Breast epithelium (tissue), 4 donors: ENCODE results near the gene DCDC2C. TPM values are rescaled to one million over a fixed set of nuclear protein-coding genes. Genes with fewer than 3 reads are reported as not detected.

Source experiments
- DNase-seq, 2 donors: peaks; one replicate each; pipeline ENCODE4 v3.0.0-alpha.2; 2019; ENCODE audit warnings: low spot score in 2 of 2
- H3K27ac ChIP-seq, 2 donors: fragments of 200-600 bp; sonication (generic) in 1 of 2; one replicate each; pipeline ENCODE4 v1.5.1; 2016 to 2019; ENCODE audit warnings: mild to moderate bottlenecking in 1 of 2
- H3K27me3 ChIP-seq, 2 donors: fragments of 200-600 bp; sonication (generic) in 1 of 2; one replicate each; pipeline versions ENCODE4 v1.5.1 to v1.6.0; 2017 to 2019; ENCODE audit warnings: control low read depth in 1 of 2, mild to moderate bottlenecking in 1 of 2
- H3K36me3 ChIP-seq: fragments of 200-600 bp; one replicate; pipeline ENCODE4 v1.5.1; 2019
- H3K4me1 ChIP-seq, 2 donors: fragments of 200-600 bp; sonication (generic); one replicate each; pipeline ENCODE4 v1.5.1; 2016 to 2019; ENCODE audit warnings: control low read depth in 1 of 2
- H3K4me3 ChIP-seq, 3 donors: fragments of 200-600 bp; sonication (generic); 1 replicate in 2 of 3; 2 replicates in 1 of 3; pipeline ENCODE4 v1.5.1; 2016 to 2019; ENCODE audit warnings: mild to moderate bottlenecking in 3 of 3, moderate library complexity in 2 of 3
- H3K9me3 ChIP-seq, 2 donors: fragments of 200-600 bp; sonication (generic) in 1 of 2; one replicate each; pipeline ENCODE4 v1.5.1; 2016 to 2019; ENCODE audit warnings: control low read depth in 1 of 2
- CTCF ChIP-seq, 3 donors: fragments of 450-650 bp; IDR thresholded peaks; one replicate each; pipeline ENCODE4 v1.5.1; 2016 to 2017; ENCODE audit warnings: antibody characterized with exemption in 3 of 3, mild to moderate bottlenecking in 3 of 3, moderate library complexity in 3 of 3
- POLR2A ChIP-seq: fragments of 450-650 bp; IDR thresholded peaks from one replicate; pipeline ENCODE4 v1.6.1; 2016; ENCODE audit warnings: antibody characterized with exemption, mild to moderate bottlenecking, moderate library complexity
- POLR2AphosphoS5 ChIP-seq, 3 donors: sonication (generic); formaldehyde crosslinking; IDR thresholded peaks; one replicate each; pipeline ENCODE4 v1.6.1; 2017; ENCODE audit warnings: antibody characterized with exemption in 3 of 3
- intact Hi-C: fragments of 100-400 bp; cut with DNase I; formaldehyde crosslinking; loops from one replicate; pipeline ENCODE4 v1.15.1; 2023; ENCODE audit warnings: low total_unique reads
- total RNA-seq, 3 donors: library from RNA; depleted of rRNA; stranded (reverse); fragments of >200 nt; gene quantifications; one replicate each; pipeline ENCODE4 v1.1.0, GENCODE V29; 2016

Gene DCDC2C
- total RNA-seq, 3 donors from 2014 or later = 0.33 to 0.59 (median 0.48) TPM

GRCh38 chr2:3729055-3729448, 25.7 kb downstream of the DCDC2C start:
- TF ChIP-seq POLR2A = no peak
- no peak for TF ChIP-seq CTCF (IDR thresholded peaks at IDR 0.05)
- TF ChIP-seq POLR2AphosphoS5 (IDR thresholded peaks at IDR 0.05) = no peak
- Histone ChIP-seq H3K36me3 (no peaks in the 10 kb centered on the region), H3K27ac (no peak overlapping the region), H3K4me1 (no peaks in the 10 kb centered on the region), H3K4me3 (no peak overlapping the region), H3K9me3 (no peaks in the 10 kb centered on the region), H3K27me3 (peaks cover 0 to 14% of the 10 kb centered on the region in 2 donors)
- DNase-seq = no peak
- intact Hi-C loops = no loop called here

- intact Hi-C loops = no loop called here
These were observed 26.4 kb downstream of the DCDC2C start for GRCh38 chr2:3729786-3730185.

GRCh38 chr2:3730646-3731045, 27.3 kb downstream of the DCDC2C start:
- intact Hi-C loops = no loop called here
- no peak overlapping the region for H3K4me3 ChIP-seq
- DNase-seq = no peak
- TF ChIP-seq POLR2A = no peak
- no peak for TF ChIP-seq POLR2AphosphoS5 (IDR thresholded peaks at IDR 0.05)
- TF ChIP-seq CTCF (IDR thresholded peaks at IDR 0.05) = no peak
- H3K27me3 ChIP-seq = peaks cover 0 to 14% of the 10 kb centered on the region in 2 donors
- H3K27ac ChIP-seq = no peak overlapping the region
- H3K36me3 ChIP-seq = no peaks in the 10 kb centered on the region
- no peaks in the 10 kb centered on the region for H3K4me1 ChIP-seq
- H3K9me3 ChIP-seq = no peaks in the 10 kb centered on the region

More at GRCh38 chr2:3729786-3730185, 26.4 kb downstream of the DCDC2C start:
- no peak for DNase-seq
- Histone ChIP-seq H3K36me3 (no peaks in the 10 kb centered on the region), H3K27me3 (peaks cover 0 to 14% of the 10 kb centered on the region in 2 donors), H3K4me3 (no peak overlapping the region), H3K27ac (no peak overlapping the region), H3K4me1 (no peaks in the 10 kb centered on the region), H3K9me3 (no peaks in the 10 kb centered on the region)
- TF ChIP-seq POLR2AphosphoS5 (IDR thresholded peaks at IDR 0.05) (no peak), POLR2A (no peak), CTCF (IDR thresholded peaks at IDR 0.05) (no peak)

- DNase-seq = no peak
- TF ChIP-seq CTCF (IDR thresholded peaks at IDR 0.05) = no peak
- TF ChIP-seq POLR2AphosphoS5 (IDR thresholded peaks at IDR 0.05) = no peak
- TF ChIP-seq POLR2A = no peak
- Histone ChIP-seq H3K4me3 (no peak overlapping the region), H3K36me3 (no peaks in the 10 kb centered on the region), H3K27ac (no peak overlapping the region), H3K9me3 (no peaks in the 10 kb centered on the region), H3K27me3 (peaks cover 0 to 5% of the 10 kb centered on the region in 2 donors), H3K4me1 (no peaks in the 10 kb centered on the region)
- intact Hi-C loops = no loop called here
These were observed 28.5 kb downstream of the DCDC2C start for GRCh38 chr2:3731829-3732228.

GRCh38 chr2:3736112-3736511, 32.7 kb downstream of the DCDC2C start:
- DNase-seq = no peak
- Histone ChIP-seq H3K4me3 (no peak overlapping the region), H3K27ac (no peak overlapping the region), H3K27me3 (no peaks in the 10 kb centered on the region), H3K36me3 (no peaks in the 10 kb centered on the region), H3K9me3 (no peaks in the 10 kb centered on the region), H3K4me1 (no peaks in the 10 kb centered on the region)
- intact Hi-C loops = no loop called here
- TF ChIP-seq CTCF (IDR thresholded peaks at IDR 0.05) = no peak
- no peak for TF ChIP-seq POLR2A
